GM12891 (cell line): ENCODE results near the gene TK2.

ENCODE experiments used
- POLR2A ChIP-seq: IDR thresholded peaks from 2 replicates; pipeline ENCODE4 v1.6.1; 2011; ENCODE audit warnings: low read depth, low read length, control low read depth
- POLR2AphosphoS5 ChIP-seq: IDR thresholded peaks from 2 replicates; pipeline ENCODE4 v1.6.1; 2011; ENCODE audit warnings: low read depth, low read length, control low read depth

GRCh38 chr16:66520406-66521170 lies 29.3 kb downstream of the TK2 start:
- no peak for TF ChIP-seq POLR2AphosphoS5
- TF ChIP-seq POLR2A: no peak
